Natural killer cell treated with Interleukin-12 subunit alpha and Interleukin-12 subunit beta and Interleukin-15 and Interleukin-18, amount 100 ng/mL, for 72 hours (primary cell): ENCODE data around the gene RASAL1. TPM values are rescaled to one million over a fixed set of nuclear protein-coding genes. Genes with fewer than 3 reads are reported as not detected.

Experiments
- ATAC-seq, 2 donors: fragments of 150-1000 bp; cut with Tn5 transposase in 1 of 2; sonication (Bioruptor Pico), chemical (Tn5 transposase) in 1 of 2; 2 replicates each; pipeline ENCODE4 v1.10.0; 2021
- DNase-seq: peaks from one replicate; pipeline ENCODE4 v3.0.0; 2022; ENCODE audit warnings: low spot score
- H3K27ac Mint-ChIP-seq, 2 donors: 1 replicate in 1 of 2; 2 replicates in 1 of 2; pipeline ENCODE4 v1.8.0; 2022; ENCODE audit warnings: mixed read lengths in 2 of 2, mild to moderate bottlenecking in 1 of 2, moderate library complexity in 1 of 2
- H3K27me3 Mint-ChIP-seq, 2 donors: 1 replicate in 1 of 2; 2 replicates in 1 of 2; pipeline ENCODE4 v1.8.0; 2022; ENCODE audit warnings: mixed read lengths in 2 of 2
- H3K36me3 Mint-ChIP-seq: one replicate; pipeline ENCODE4 v1.8.0; 2022; ENCODE audit warnings: mixed read lengths
- H3K4me1 Mint-ChIP-seq, 2 donors: 1 replicate in 1 of 2; 2 replicates in 1 of 2; pipeline ENCODE4 v1.8.0; 2022; ENCODE audit warnings: low read depth in 2 of 2, mixed read lengths in 2 of 2, mild to moderate bottlenecking in 1 of 2
- H3K4me3 Mint-ChIP-seq: one replicate; pipeline ENCODE4 v1.8.0; 2022; ENCODE audit warnings: mixed read lengths
- H3K9me3 Mint-ChIP-seq: 2 replicates; pipeline ENCODE4 v1.8.0; 2022; ENCODE audit warnings: mixed read lengths
- total RNA-seq, 2 donors: library from RNA; stranded (reverse); gene quantifications; one replicate each; pipeline ENCODE4 v1.2.3, GENCODE V29; 2022

Gene RASAL1
- total RNA-seq, 2 donors from 2014 or later: not detected

GRCh38 chr12:113098441-113099028, 37.0 kb downstream of the RASAL1 start:
- Mint-ChIP-seq H3K9me3 (no peaks in the 10 kb centered on the region), H3K4me3 (no peak overlapping the region), H3K36me3 (no peaks in the 10 kb centered on the region), H3K27ac (no peak overlapping the region), H3K4me1 (peaks cover 4 to 5% of the 10 kb centered on the region in 2 donors), H3K27me3 (no peaks in the 10 kb centered on the region)
- ATAC-seq (peak; percentile 55 to 64), DNase-seq (no peak)

- Mint-ChIP-seq H3K36me3 (no peaks in the 10 kb centered on the region), H3K4me1 (peaks cover 4 to 6% of the 10 kb centered on the region in 2 donors), H3K4me3 (no peak overlapping the region), H3K9me3 (no peaks in the 10 kb centered on the region), H3K27ac (no peak overlapping the region), H3K27me3 (no peaks in the 10 kb centered on the region)
- ATAC-seq (no peak), DNase-seq (no peak)
Observed at GRCh38 chr12:113097716-113098440, 37.7 kb downstream of the RASAL1 start.

- no peak for DNase-seq
- peaks cover 0 to 4% of the 10 kb centered on the region in 2 donors for H3K27me3 Mint-ChIP-seq
- H3K27ac Mint-ChIP-seq: no peak overlapping the region
- ATAC-seq: no peak
- H3K4me3 Mint-ChIP-seq: no peak overlapping the region
- H3K9me3 Mint-ChIP-seq: no peaks in the 10 kb centered on the region
- H3K36me3 Mint-ChIP-seq: no peaks in the 10 kb centered on the region
- H3K4me1 Mint-ChIP-seq: peaks cover 10 to 11% of the 10 kb centered on the region in 2 donors
Observed at GRCh38 chr12:113096675-113097461, 38.7 kb downstream of the RASAL1 start.

GRCh38 chr12:113095405-113095804, 40.2 kb downstream of the RASAL1 start:
- Mint-ChIP-seq H3K4me3 (no peak overlapping the region), H3K9me3 (no peaks in the 10 kb centered on the region), H3K36me3 (no peaks in the 10 kb centered on the region)

GRCh38 chr12:113094738-113095137, 40.8 kb downstream of the RASAL1 start:
- ATAC-seq (no peak), DNase-seq (no peak)
- Mint-ChIP-seq H3K4me3 (no peak overlapping the region), H3K36me3 (no peaks in the 10 kb centered on the region), H3K27ac (no peak overlapping the region), H3K27me3 (peaks cover 0 to 4% of the 10 kb centered on the region in 2 donors), H3K9me3 (no peaks in the 10 kb centered on the region), H3K4me1 (peaks cover 10 to 14% of the 10 kb centered on the region in 2 donors)

More at GRCh38 chr12:113095405-113095804, 40.2 kb downstream of the RASAL1 start:
- H3K27ac Mint-ChIP-seq: no peak overlapping the region
- ATAC-seq: no peak
- DNase-seq: no peak
- peaks cover 10 to 11% of the 10 kb centered on the region in 2 donors for H3K4me1 Mint-ChIP-seq
- H3K27me3 Mint-ChIP-seq: peaks cover 0 to 4% of the 10 kb centered on the region in 2 donors

GRCh38 chr12:113093409-113094101, 42.0 kb downstream of the RASAL1 start:
- no peak overlapping the region for H3K27ac Mint-ChIP-seq

GRCh38 chr12:113092607-113093408, 42.8 kb downstream of the RASAL1 start:
- peaks cover 0 to 4% of the 10 kb centered on the region in 2 donors for H3K27me3 Mint-ChIP-seq
- peak overlapping the region; percentile 48 for H3K4me3 Mint-ChIP-seq
- no peak overlapping the region for H3K27ac Mint-ChIP-seq
- no peaks in the 10 kb centered on the region for H3K9me3 Mint-ChIP-seq
- ATAC-seq (peak; percentile 8 to 64), DNase-seq (no peak)
- no peaks in the 10 kb centered on the region for H3K36me3 Mint-ChIP-seq
- peaks cover 20 to 22% of the 10 kb centered on the region in 2 donors for H3K4me1 Mint-ChIP-seq

More at GRCh38 chr12:113093409-113094101, 42.0 kb downstream of the RASAL1 start:
- no peaks in the 10 kb centered on the region for H3K36me3 Mint-ChIP-seq
- H3K27me3 Mint-ChIP-seq: peaks cover 0 to 4% of the 10 kb centered on the region in 2 donors
- peaks cover 17 to 20% of the 10 kb centered on the region in 2 donors for H3K4me1 Mint-ChIP-seq
- no peak overlapping the region for H3K4me3 Mint-ChIP-seq
- ATAC-seq: no peak
- DNase-seq: no peak
- H3K9me3 Mint-ChIP-seq: no peaks in the 10 kb centered on the region

GRCh38 chr12:113091506-113091905, 44.1 kb downstream of the RASAL1 start:
- H3K27ac Mint-ChIP-seq: no peak overlapping the region
- H3K4me1 Mint-ChIP-seq: peaks cover 27 to 30% of the 10 kb centered on the region in 2 donors
- no peaks in the 10 kb centered on the region for H3K9me3 Mint-ChIP-seq
- ATAC-seq (no peak), DNase-seq (no peak)
- H3K27me3 Mint-ChIP-seq: peaks cover 0 to 4% of the 10 kb centered on the region in 2 donors
- no peaks in the 10 kb centered on the region for H3K36me3 Mint-ChIP-seq
- H3K4me3 Mint-ChIP-seq: no peak overlapping the region

GRCh38 chr12:113090740-113091139, 44.8 kb downstream of the RASAL1 start:
- peaks cover 34 to 38% of the 10 kb centered on the region in 2 donors for H3K4me1 Mint-ChIP-seq
- ATAC-seq: no peak
- H3K9me3 Mint-ChIP-seq: no peaks in the 10 kb centered on the region

GRCh38 chr12:113089839-113090238, 45.7 kb downstream of the RASAL1 start:
- Mint-ChIP-seq H3K4me1 (peaks cover 34 to 38% of the 10 kb centered on the region in 2 donors), H3K27me3 (peaks cover 0 to 4% of the 10 kb centered on the region in 2 donors), H3K36me3 (no peaks in the 10 kb centered on the region), H3K4me3 (peak overlapping the region; percentile 9), H3K9me3 (no peaks in the 10 kb centered on the region), H3K27ac (peak overlapping the region; percentile 72 to 73)
- ATAC-seq: no peak
- DNase-seq: no peak

More at GRCh38 chr12:113090740-113091139, 44.8 kb downstream of the RASAL1 start:
- Mint-ChIP-seq H3K27ac (no peak overlapping the region), H3K4me3 (no peak overlapping the region), H3K36me3 (no peaks in the 10 kb centered on the region), H3K27me3 (peaks cover 0 to 4% of the 10 kb centered on the region in 2 donors)
- no peak for DNase-seq

GRCh38 chr12:113088971-113089756, 46.4 kb downstream of the RASAL1 start:
- Mint-ChIP-seq H3K27ac (peak overlapping the region; percentile 72 to 73), H3K4me3 (peak overlapping the region; percentile 57), H3K36me3 (no peaks in the 10 kb centered on the region), H3K27me3 (peaks cover 0 to 4% of the 10 kb centered on the region in 2 donors), H3K9me3 (no peaks in the 10 kb centered on the region), H3K4me1 (peaks cover 34 to 38% of the 10 kb centered on the region in 2 donors)
- ATAC-seq (peak; percentile 60 to 73), DNase-seq (no peak)

- peaks cover 39 to 46% of the 10 kb centered on the region in 2 donors for H3K4me1 Mint-ChIP-seq
- no peaks in the 10 kb centered on the region for H3K9me3 Mint-ChIP-seq
- H3K27me3 Mint-ChIP-seq: peaks cover 0 to 4% of the 10 kb centered on the region in 2 donors
- peak overlapping the region; percentile 57 for H3K4me3 Mint-ChIP-seq
- H3K36me3 Mint-ChIP-seq: no peaks in the 10 kb centered on the region
- DNase-seq (no peak), ATAC-seq (no peak)
- peak overlapping the region; percentile 72 to 73 for H3K27ac Mint-ChIP-seq
Observed at GRCh38 chr12:113088037-113088436, 47.5 kb downstream of the RASAL1 start.
